Central memory CD8-positive, alpha-beta T cell (primary cell): ENCODE results near the gene RGPD5.
"Not testable (repeated sequence)": the region's sequence is repeated elsewhere in the genome, so short reads cannot be mapped to it uniquely, and the experiment has no call there.

Experiments used
- ATAC-seq: fragments of 150-1000 bp; cut with Tn5 transposase; replicated peaks from 2 replicates; pipeline ENCODE4 v1.10.0; 2022; ENCODE audit warnings: mild to moderate bottlenecking, moderate FRiP score, moderate number of reproducible peaks; ENCODE audit not compliant: poor library complexity, severe bottlenecking; ENCODE audit errors: extremely low read depth
- DNase-seq, 2 donors: peaks; one replicate each; pipeline ENCODE4 v3.0.0; 2021; ENCODE audit warnings: low spot score in 2 of 2
- H3K27ac Mint-ChIP-seq: one replicate; pipeline ENCODE4 v1.8.0; 2022; ENCODE audit warnings: low read depth, mild to moderate bottlenecking, moderate library complexity, mixed read lengths
- H3K27me3 Mint-ChIP-seq: one replicate; pipeline ENCODE4 v1.8.0; 2022; ENCODE audit warnings: mixed read lengths
- H3K36me3 Mint-ChIP-seq: one replicate; pipeline ENCODE4 v1.8.0; 2022; ENCODE audit warnings: mild to moderate bottlenecking, moderate library complexity, mixed read lengths; ENCODE audit not compliant: insufficient read depth
- H3K4me1 Mint-ChIP-seq: one replicate; pipeline ENCODE4 v1.8.0; 2022; ENCODE audit warnings: mixed read lengths
- H3K4me3 Mint-ChIP-seq: one replicate; pipeline ENCODE4 v1.8.0; 2022; ENCODE audit warnings: mild to moderate bottlenecking, moderate library complexity, mixed read lengths
- H3K9me3 Mint-ChIP-seq: one replicate; pipeline ENCODE4 v1.8.0; 2022; ENCODE audit warnings: mixed read lengths

The RGPD5 gene

DNA sequence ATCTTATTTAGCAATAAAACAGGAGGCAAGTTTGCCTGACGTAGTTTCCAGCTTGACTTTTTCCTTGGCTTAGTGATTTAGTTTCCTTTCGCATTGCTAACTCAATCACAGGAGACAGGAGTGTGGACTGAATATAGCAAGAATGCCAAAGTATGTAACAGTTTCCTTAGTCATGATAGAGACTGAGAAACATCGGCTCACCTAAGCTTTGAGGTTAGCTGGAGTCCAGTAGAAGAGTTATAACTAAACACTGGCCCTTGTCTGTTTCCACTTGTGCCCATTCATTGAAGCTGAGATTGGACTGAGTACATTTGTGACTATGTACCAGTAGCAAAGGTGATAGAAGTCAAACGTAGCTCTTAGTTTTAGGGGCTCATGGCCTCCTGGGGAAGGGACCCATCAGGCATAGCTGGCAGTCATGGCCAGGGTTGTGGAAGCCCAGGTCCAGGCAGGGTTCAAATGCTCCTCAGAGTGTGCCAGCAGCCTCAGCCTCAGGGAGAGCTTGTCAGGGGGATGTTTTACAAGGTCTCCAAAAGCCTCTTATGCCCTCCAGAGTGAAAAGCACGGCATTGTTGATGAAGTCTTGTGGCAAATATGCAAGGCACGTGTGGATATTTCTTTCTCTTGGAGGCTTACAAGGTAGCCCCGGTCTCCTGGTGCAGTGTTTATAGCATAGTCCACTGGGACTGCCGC lies 103.8 kb downstream of the RGPD5 start:
- not testable (repeated sequence) for DNase-seq, H3K36me3 Mint-ChIP-seq, H3K9me3 Mint-ChIP-seq, H3K4me3 Mint-ChIP-seq, H3K27me3 Mint-ChIP-seq, H3K4me1 Mint-ChIP-seq, ATAC-seq, H3K27ac Mint-ChIP-seq

DNA sequence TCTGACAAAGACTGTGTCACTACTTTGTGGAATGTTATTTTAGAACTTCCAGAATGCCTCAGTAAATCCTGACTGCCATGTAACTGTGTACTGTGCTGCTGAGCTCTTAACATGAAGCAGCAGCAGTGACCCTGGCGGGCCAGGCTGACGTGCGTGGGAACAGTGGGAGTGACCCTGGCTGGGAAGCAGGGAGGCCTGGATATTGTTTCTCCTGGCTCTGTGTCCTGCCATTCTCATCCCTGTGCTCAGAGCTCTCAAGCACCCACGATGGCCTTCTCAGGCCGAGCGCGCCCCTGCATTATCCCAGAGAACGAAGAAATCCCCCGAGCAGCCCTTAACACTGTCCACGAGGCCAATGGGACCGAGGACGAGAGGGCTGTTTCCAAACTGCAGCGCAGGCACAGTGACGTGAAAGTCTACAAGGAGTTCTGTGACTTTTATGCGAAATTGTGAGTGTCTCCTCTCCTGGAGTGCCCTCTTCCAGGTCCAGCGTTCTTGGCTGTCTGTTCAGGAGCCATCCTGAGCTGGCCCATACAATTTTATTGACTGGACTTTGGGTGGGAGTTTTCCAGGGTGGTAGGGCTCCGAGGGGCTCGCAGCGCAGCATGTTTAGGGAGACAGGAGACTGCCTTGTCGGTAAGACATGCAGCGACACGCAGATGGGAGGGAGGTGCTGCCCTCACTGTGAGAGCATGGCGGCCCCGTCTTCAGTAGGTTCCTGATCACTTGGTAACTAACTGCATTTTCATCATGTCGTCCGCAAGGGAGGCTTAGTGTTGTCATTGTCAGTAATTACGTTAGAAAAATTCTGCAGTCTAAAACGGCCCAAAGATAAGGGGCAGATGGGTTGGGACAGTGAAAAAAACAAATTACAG lies 104.6 kb downstream of the RGPD5 start, which contains the start of gene LIMS3:
Gene LIMS3, plus strand, starts transcription at position 227 of the 875 bp plus-strand sequence. Its CDS starts 41 bp downstream, at position 268.
- H3K36me3 Mint-ChIP-seq, ATAC-seq, H3K4me1 Mint-ChIP-seq, H3K27ac Mint-ChIP-seq, H3K27me3 Mint-ChIP-seq, DNase-seq, H3K4me3 Mint-ChIP-seq, H3K9me3 Mint-ChIP-seq: not testable (repeated sequence)

DNA sequence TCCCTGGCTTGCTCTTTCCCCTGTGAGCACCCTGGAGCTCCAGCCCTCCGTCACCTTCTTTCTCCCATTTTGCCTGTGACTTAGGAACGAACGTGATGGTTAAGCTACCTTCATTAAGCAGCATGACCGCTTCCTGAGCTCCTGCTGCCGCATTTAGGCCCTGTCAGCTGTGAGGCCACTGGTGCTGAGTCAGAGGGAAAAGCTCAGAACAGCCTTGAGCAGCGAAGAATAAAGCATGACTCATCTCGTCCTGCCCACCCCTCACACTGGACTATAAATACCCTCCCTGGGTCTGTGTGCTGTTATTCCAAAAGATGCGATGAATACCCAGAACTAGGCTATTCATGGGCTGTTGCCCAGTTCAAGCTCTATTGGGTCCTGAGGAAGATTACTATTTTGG lies 111.7 kb downstream of the RGPD5 start:
- not testable (repeated sequence) for H3K9me3 Mint-ChIP-seq, H3K27me3 Mint-ChIP-seq, H3K4me1 Mint-ChIP-seq, H3K27ac Mint-ChIP-seq, DNase-seq, H3K36me3 Mint-ChIP-seq, ATAC-seq, H3K4me3 Mint-ChIP-seq
